Right renal pelvis (tissue), 4 donors: ENCODE measurements around the gene NCAPG2. TPM values are rescaled to one million over a fixed set of nuclear protein-coding genes. Genes with fewer than 3 reads are reported as not detected.

Experiments
- DNase-seq, 4 donors: peaks; one replicate each; pipeline ENCODE4 v3.0.0-alpha.2; 2013; ENCODE audit warnings: low read depth in 4 of 4, low spot score in 3 of 4, missing footprints in 1 of 4
- polyA plus RNA-seq, 4 donors: library from polyadenylated mRNA; unstranded; fragments of 120-200 nt; gene quantifications; one replicate each; pipeline ENCODE4 v1.2.1, GENCODE V29; 2013; ENCODE audit not compliant: insufficient read length in 4 of 4

The NCAPG2 gene
- 10 to 100 TPM; 23.4 to 26.0 (median 25.0) TPM for polyA plus RNA-seq

- DNase-seq, result peak; percentile 92 to 94 (median 94)
Measured at GRCh38 chr7:158704524-158705233, at the start of gene NCAPG2. TSS of gene NCAPG2 (minus strand) at chr7:158704804. CDS start at chr7:158701899, 2,905 bp downstream.

DNA sequence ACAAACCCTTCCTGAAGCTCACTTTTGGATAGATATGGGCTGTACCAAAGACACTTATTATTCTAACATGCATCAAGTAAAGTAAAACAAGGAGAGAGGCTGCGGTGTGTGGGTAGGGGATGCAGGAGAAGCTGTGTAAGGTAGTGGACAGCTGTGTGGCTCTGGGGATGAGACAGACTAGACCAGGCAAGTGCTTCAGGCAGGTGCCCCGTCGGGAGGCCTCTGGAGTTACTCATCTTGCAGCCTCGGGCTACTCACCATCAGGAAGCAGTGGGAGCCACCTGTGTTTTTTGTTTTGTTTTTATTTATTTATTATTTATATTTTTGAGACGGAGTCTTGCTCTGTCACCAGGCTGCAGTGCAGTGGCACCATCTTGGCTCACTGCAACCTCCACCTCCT, 49.3 kb upstream of the NCAPG2 start:
- no peak for DNase-seq

- DNase-seq, result no peak
Measured at GRCh38 chr7:158751751-158752150, 47.1 kb upstream of the NCAPG2 start.

DNA sequence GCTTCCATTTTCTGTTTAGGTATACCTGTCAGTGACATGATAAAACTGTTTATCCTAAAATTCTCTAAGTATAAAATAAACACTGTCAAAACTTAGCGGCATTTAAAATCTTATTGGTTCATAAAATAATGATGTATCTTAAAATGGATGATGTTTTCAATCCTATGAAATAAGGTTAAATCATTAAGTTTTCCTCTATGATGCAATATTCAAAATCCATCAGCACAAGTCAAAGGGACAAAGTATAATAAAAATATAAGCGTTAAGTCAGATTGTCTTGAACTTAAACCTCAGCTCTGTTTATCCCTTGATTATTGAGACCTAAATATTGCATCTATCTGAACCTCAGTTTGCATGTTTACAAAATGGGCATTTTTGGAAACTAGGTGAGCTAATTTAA, 46.6 kb upstream of the NCAPG2 start:
- no peak for DNase-seq

GRCh38 chr7:158750702-158751101, 46.1 kb upstream of the NCAPG2 start:
- DNase-seq, result no peak

- no peak for DNase-seq
Measured at GRCh38 chr7:158749396-158749795, 44.8 kb upstream of the NCAPG2 start.

DNA sequence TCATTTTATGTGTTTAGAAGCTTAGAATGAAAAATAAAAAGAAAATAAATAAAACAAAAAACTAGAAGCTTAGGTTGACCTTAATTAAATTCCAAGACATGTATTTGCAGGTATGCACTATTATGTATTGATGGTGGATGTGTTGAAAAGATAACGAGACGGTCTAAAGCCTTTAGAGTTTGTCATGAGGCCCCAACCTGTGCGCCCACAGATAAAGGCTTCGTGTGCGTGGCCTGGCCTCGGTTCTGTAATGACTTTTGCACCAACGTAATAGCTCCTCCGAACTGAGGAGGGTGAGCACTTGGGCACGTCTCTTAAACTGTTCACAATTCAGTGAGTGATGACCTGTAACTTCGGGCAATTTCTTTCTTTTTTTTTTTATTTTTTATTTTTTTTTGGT, 43.7 kb upstream of the NCAPG2 start:
- no peak for DNase-seq

GRCh38 chr7:158747408-158747807, 42.8 kb upstream of the NCAPG2 start:
- DNase-seq, result no peak

GRCh38 chr7:158746957-158747356, 42.4 kb upstream of the NCAPG2 start:
- DNase-seq, result no peak

DNA sequence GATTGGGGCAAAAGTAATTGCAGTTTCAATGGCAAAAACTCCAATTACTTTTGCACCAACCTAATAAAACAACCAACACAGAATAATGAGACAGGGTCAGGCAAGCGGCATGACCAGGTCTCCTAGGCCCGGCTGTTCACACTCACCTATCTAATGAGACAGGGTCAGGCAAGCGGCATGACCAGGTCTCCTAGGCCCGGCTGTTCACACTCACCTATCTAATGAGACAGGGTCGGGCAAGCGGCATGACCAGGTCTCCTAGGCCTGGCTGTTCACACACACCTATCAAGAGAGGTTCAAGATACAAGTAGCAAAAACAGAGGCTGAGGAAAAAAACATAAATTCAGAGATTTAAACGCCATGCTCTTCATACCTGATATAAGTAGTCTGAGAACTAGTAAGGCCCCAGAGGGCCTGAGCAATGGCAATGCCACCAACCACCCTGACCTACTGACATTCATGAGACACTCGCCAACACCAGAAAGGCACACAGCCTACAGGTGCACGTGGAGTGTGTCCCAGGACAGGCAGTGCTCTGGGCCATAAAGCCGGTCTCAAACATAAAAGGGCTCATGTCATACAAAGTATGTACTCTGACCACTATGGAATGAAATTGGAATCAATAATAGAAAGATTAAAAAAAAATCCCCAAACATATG, 40.6 kb upstream of the NCAPG2 start:
- DNase-seq, result no peak

DNA sequence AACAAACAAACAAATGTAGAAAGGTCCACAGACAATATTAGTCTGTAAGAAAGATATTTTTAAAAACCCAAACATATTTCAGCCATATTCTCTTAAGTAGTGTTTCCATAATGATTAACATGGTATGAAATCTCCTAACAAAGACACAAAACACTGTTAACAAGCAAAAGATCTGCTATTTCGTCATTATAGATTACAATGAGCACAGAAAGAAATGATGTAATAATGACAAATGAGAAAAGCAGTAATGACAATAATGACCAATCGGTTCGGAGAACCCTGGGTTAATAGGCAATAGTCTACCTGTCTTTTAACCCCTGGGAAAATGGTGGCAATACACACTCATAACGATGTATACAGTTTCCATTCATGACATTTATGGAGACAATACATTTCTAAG, 39.5 kb upstream of the NCAPG2 start:
- DNase-seq, result no peak

DNA sequence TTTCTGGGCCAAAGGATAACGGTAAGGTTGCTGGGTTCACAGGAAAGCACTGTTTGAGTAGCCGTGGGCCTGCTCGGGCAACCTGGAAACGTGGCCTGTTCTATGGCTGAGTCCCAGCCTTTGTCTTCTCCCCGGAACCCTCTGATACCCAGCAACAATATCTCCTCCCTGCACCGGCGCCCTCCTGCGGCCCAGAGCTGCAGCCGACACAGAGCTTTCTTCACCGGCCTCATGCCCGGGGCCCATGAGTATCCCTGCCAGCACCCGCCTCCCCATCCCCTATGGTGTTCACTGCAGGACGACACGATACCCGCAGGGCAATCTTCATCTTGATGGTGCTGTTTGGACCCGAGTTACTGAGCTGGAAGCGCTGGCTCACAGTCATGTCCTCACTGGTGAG, 38.6 kb upstream of the NCAPG2 start:
- no peak for DNase-seq

GRCh38 chr7:158742065-158742821, 37.6 kb upstream of the NCAPG2 start:
- no peak for DNase-seq

- no peak for DNase-seq
Measured at GRCh38 chr7:158741294-158741666, 36.7 kb upstream of the NCAPG2 start.

GRCh38 chr7:158740657-158741293, 36.2 kb upstream of the NCAPG2 start:
- DNase-seq, result no peak

DNA sequence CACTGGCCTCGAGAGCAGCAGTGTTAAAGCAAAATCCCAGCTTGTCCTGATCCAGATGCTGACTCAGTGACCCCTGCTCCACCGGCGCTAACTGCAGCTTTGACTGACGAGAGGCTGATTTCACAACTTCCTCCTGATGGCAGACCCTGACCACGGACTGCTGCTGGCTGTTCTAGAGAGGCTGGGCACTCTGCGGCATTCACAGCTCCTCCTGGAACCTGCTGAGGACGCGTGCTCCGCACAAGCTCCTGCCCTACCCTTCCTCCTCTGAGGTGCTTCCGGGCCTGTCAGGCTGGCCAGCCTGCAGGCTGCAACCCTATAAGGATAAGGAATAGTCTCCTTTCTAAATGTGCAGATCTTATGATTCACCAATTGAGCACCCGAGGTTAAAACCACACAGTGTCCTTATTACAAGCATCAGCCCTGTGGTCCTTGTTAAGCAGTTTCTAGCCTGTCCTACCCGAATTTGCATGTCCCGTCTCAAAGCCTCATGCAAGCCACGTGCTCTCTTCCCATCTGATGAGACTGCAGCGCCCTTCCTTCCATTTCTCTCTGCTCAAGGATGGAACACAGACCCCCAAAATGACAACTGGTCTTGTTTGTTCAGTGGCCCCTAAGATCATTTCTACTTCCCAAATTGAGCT, 35.5 kb upstream of the NCAPG2 start:
- DNase-seq, result no peak

- no peak for DNase-seq
Measured at GRCh38 chr7:158738841-158739240, 34.2 kb upstream of the NCAPG2 start.

GRCh38 chr7:158737064-158737695, 32.6 kb upstream of the NCAPG2 start:
- no peak for DNase-seq

GRCh38 chr7:158735935-158736334, 31.3 kb upstream of the NCAPG2 start:
- DNase-seq, result no peak

DNA sequence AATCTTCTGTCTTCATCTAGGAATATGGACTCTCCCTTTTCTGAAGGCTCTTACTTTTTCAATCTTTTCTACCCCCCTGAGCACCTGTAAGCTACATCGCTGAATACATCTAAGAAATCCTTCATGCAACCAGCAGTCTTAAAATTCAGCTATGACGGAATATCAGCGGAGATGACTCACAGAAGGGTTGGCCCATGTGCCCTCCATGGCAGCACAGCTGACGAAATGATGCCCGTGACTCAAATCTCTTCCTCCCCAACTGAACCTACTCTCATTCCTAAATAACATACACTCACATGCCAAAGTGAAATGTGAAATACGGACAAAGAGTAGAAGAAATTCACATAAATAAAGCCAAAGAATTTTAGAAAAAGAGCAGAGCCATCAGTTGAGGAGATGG, 30.3 kb upstream of the NCAPG2 start:
- no peak for DNase-seq
